B cell (primary cell): Measurements from ENCODE around the gene NCOA7. TPM values are rescaled to one million over a fixed set of nuclear protein-coding genes. Genes with fewer than 3 reads are reported as not detected.

Source experiments
- ATAC-seq: fragments of 200-7000 bp; cut with Tn5 transposase; one replicate; pipeline ENCODE4 v1.10.0; 2021; ENCODE audit warnings: low read depth, mild to moderate bottlenecking, moderate number of reproducible peaks, moderate library complexity
- CTCF ChIA-PET: fragments of 350-600 bp; sonication (Branson Sonifier 250); formaldehyde crosslinking; loops from one replicate; lab custom pipeline; 2021; ENCODE audit warnings: antibody characterized with exemption, inconsistent platforms; lab: Charles Lee
- POLR2A ChIA-PET: fragments of 350-600 bp; sonication (Branson Sonifier 250); formaldehyde crosslinking; loops from one replicate; lab custom pipeline; 2021; ENCODE audit warnings: antibody characterized with exemption; lab: Charles Lee
- DNase-seq: peaks from one replicate; pipeline ENCODE4 v3.0.0; 2013
- H2AFZ ChIP-seq: 2 replicates; pipeline ENCODE4 v1.6.1; 2012; ENCODE audit warnings: mild to moderate bottlenecking, low read depth, low read length; ENCODE audit not compliant: insufficient read depth, poor library complexity, severe bottlenecking
- H3K27ac ChIP-seq, 2 donors: 1 replicate in 1 of 2; 2 replicates in 1 of 2; pipeline ENCODE4 v1.5.1; 2012 to 2013; ENCODE audit warnings: low read length in 2 of 2, mild to moderate bottlenecking in 2 of 2, moderate library complexity in 1 of 2
- H3K27me3 ChIP-seq, 4 experiments: fragments of 200-600 bp in 1 of 4; sonication (generic) in 1 of 4; replicated peaks in 1 of 4; 1 replicate in 2 of 4; 2 replicates in 2 of 4; pipeline versions ENCODE4 v1.6.1 to v1.7.0; 2013 to 2016; ENCODE audit warnings: low read length in 3 of 4, mild to moderate bottlenecking in 2 of 4, mixed read lengths in 1 of 4, moderate library complexity in 1 of 4; ENCODE audit not compliant: insufficient read depth in 4 of 4, control insufficient read depth in 3 of 4; ENCODE audit errors: control extremely low read depth in 1 of 4
- H3K36me3 ChIP-seq, 2 experiments: replicated peaks in 1 of 2; 1 replicate in 1 of 2; 2 replicates in 1 of 2; pipeline versions ENCODE4 v1.6.1 to v1.7.1; 2013; ENCODE audit warnings: low read length in 1 of 2; ENCODE audit not compliant: insufficient read depth in 2 of 2, control insufficient read depth in 1 of 2; ENCODE audit errors: control extremely low read depth in 1 of 2, extremely low read depth in 1 of 2
- H3K4me1 ChIP-seq, 2 donors: fragments of 200-600 bp in 1 of 2; sonication (generic) in 1 of 2; 1 replicate in 1 of 2; 2 replicates in 1 of 2; pipeline versions ENCODE4 v1.5.1 to v1.6.1; 2013 to 2017; ENCODE audit warnings: low read length in 2 of 2; ENCODE audit not compliant: control insufficient read depth in 2 of 2, insufficient read depth in 2 of 2
- H3K4me2 ChIP-seq: replicated peaks from 2 replicates; pipeline ENCODE3; 2012; ENCODE audit warnings: mild to moderate bottlenecking, low read depth, low read length; ENCODE audit not compliant: poor library complexity, severe bottlenecking
- H3K4me3 ChIP-seq, 5 experiments: fragments of 200-600 bp in 1 of 5; sonication (generic) in 1 of 5; 1 replicate in 3 of 5; 2 replicates in 2 of 5; pipeline versions ENCODE4 v1.5.1 to v1.7.0; 2011 to 2016; ENCODE audit warnings: low read length in 4 of 5, mild to moderate bottlenecking in 4 of 5, low read depth in 2 of 5, control low read depth in 1 of 5, moderate library complexity in 1 of 5; ENCODE audit not compliant: insufficient read depth in 1 of 5; ENCODE audit errors: control extremely low read depth in 1 of 5, extremely low read depth in 1 of 5
- H3K79me2 ChIP-seq: fragments of 200-600 bp; sonication (generic); one replicate; pipeline ENCODE4 v1.6.0; 2016; ENCODE audit warnings: low read length; ENCODE audit not compliant: control insufficient read depth, insufficient read depth
- H3K9ac ChIP-seq: fragments of 200-600 bp; sonication (generic); 2 replicates; pipeline ENCODE4 v1.6.1; 2017; ENCODE audit warnings: mild to moderate bottlenecking, low read length, moderate library complexity
- H3K9me3 ChIP-seq, 3 donors: one replicate each; pipeline versions ENCODE4 v1.6.1 to v1.7.1; 2013; ENCODE audit warnings: low read length in 2 of 3; ENCODE audit not compliant: control insufficient read depth in 2 of 3, insufficient read depth in 1 of 3; ENCODE audit errors: control extremely low read depth in 1 of 3
- H4K20me1 ChIP-seq: 2 replicates; pipeline ENCODE4 v1.6.0; 2012; ENCODE audit warnings: mild to moderate bottlenecking, low read length; ENCODE audit not compliant: insufficient read depth, control insufficient read depth, poor library complexity, severe bottlenecking
- H3K27ac Mint-ChIP-seq: one replicate; pipeline ENCODE4 v1.8.0; 2021; ENCODE audit warnings: mixed read lengths
- H3K27me3 Mint-ChIP-seq: one replicate; pipeline ENCODE4 v1.8.0; 2021; ENCODE audit warnings: mixed read lengths
- H3K4me1 Mint-ChIP-seq: one replicate; pipeline ENCODE4 v1.8.0; 2021; ENCODE audit warnings: mixed read lengths
- H3K4me3 Mint-ChIP-seq: one replicate; pipeline ENCODE4 v1.8.0; 2021; ENCODE audit warnings: mixed read lengths
- H3K9me3 Mint-ChIP-seq: one replicate; pipeline ENCODE4 v1.8.0; 2022; ENCODE audit warnings: mixed read lengths; ENCODE audit not compliant: insufficient read depth
- CTCF ChIP-seq: fragments of 200-600 bp; IDR thresholded peaks from one replicate; pipeline ENCODE4 v1.8.0; 2022; ENCODE audit warnings: antibody characterized with exemption, mild to moderate bottlenecking
- EZH2 ChIP-seq: IDR thresholded peaks from 2 replicates; pipeline ENCODE4 v1.6.1; 2012; ENCODE audit warnings: borderline replicate concordance, low read depth, mild to moderate bottlenecking, moderate library complexity, low read length; ENCODE audit not compliant: insufficient read depth, poor library complexity, severe bottlenecking
- WGBS: methylation state at CpG from one replicate; pipeline ENCODE4 v1.1.5; 2013; ENCODE audit warnings: missing lambda C conversion rate; ENCODE audit not compliant: insufficient coverage; 5-methylcytosine and 5-hydroxymethylcytosine counted together
- intact Hi-C: fragments of 100-400 bp; cut with micrococcal nuclease; formaldehyde crosslinking; loops from one replicate; pipeline ENCODE4 v1.10.0; 2022
- polyA plus RNA-seq: library from polyadenylated mRNA; depleted of rRNA; stranded (reverse); fragments of >200 nt; gene quantifications from 2 replicates; pipeline ENCODE4 v1.2.3, GENCODE V29; 2012
- total RNA-seq, 2 donors: library from RNA; stranded (reverse); fragments of 120-200 nt in 1 of 2; gene quantifications; 1 replicate in 1 of 2; 2 replicates in 1 of 2; pipeline versions ENCODE4 v1.2.3 to v1.2.4, GENCODE V29; 2013 to 2022

The NCOA7 gene
- total and polyA plus RNA-seq, 2 donors (not counting 1 experiment from before 2014, with no cell fraction given): 10.9 to 27.4 TPM

DNA sequence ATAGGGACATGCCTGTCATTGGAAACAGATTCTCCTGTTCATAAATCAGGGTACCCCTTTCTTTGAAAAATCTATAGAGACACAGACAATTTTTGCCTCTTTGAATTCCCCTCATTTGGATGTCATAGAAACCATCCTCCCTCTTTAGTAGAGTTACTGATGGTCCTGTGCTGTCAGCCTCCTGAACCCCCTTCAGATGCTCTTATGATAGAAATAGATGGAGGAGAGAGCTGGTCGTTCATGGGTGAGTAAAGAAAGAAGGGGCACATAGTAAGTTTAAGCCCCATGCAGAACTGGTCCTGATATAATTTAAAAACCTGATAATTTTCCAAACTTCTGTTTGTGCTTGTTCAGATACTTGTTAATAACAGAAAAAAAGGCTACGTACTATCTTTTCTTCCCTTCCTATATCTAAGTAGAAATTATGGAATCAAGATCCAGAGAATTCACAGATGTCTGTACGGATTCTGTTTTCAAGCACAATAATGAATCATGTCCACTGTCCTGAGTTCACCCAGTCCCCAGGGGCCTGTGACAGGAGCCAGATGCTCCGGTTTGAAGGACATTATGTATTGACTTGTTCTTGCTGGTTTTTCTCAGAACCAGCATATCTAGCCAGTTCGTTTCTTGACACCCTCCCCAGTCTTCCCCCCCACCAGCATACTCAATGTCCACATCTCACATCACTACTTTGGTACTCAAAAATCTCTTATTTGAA lies 78.1 kb downstream of the NCOA7 start:
- no peak overlapping the region for H3K27ac Mint-ChIP-seq

More for the DNA sequence above, 78.1 kb downstream of the NCOA7 start:
- Histone ChIP-seq H3K27ac (no peak overlapping the region), H3K9ac (no peak overlapping the region), H3K4me3 (no peak overlapping the region), H3K27me3 (no peaks in the 10 kb centered on the region), H3K4me1 (no peaks in the 10 kb centered on the region), H3K36me3 (peaks cover 0 to 4% of the 10 kb centered on the region in 2 experiments), H4K20me1 (no peaks in the 10 kb centered on the region), H3K4me2 (no peak overlapping the region), H3K9me3 (no peaks in the 10 kb centered on the region), H2AFZ (no peak overlapping the region), H3K79me2 (no peaks in the 10 kb centered on the region)
- 93% methylated on average over 1 of the region's 5 CpGs for WGBS
- CTCF ChIA-PET: no interaction called here
- no peak overlapping the region for H3K4me3 Mint-ChIP-seq
- intact Hi-C loops: no loop called here
- ATAC-seq (no peak), DNase-seq (no peak)
- TF ChIP-seq CTCF (no peak), EZH2 (no peak)
- POLR2A ChIA-PET: no interaction called here
- no peaks in the 10 kb centered on the region for H3K27me3 Mint-ChIP-seq
- H3K9me3 Mint-ChIP-seq: no peaks in the 10 kb centered on the region
- no peaks in the 10 kb centered on the region for H3K4me1 Mint-ChIP-seq
